GM12801 (cell line): ENCODE results near the gene SNAI3.

Experiments used
- CTCF ChIP-seq: IDR thresholded peaks from one replicate; pipeline ENCODE4 v1.5.1; 2011; ENCODE audit warnings: control low read depth; ENCODE audit not compliant: insufficient read length; ENCODE audit errors: extremely low read depth

The SNAI3 gene

GRCh38 chr16:88732172-88732960 is 46.1 kb upstream of the SNAI3 start:
- no peak for TF ChIP-seq CTCF

- TF ChIP-seq CTCF: no peak
Measured at GRCh38 chr16:88731699-88732098, 45.4 kb upstream of the SNAI3 start.

- no peak for TF ChIP-seq CTCF
Measured at GRCh38 chr16:88730632-88731607, 44.6 kb upstream of the SNAI3 start.

- TF ChIP-seq CTCF: no peak
Measured at GRCh38 chr16:88727871-88728270, 41.6 kb upstream of the SNAI3 start.

- TF ChIP-seq CTCF: no peak
Measured at GRCh38 chr16:88726981-88727380, 40.7 kb upstream of the SNAI3 start.

GRCh38 chr16:88726408-88726749 is 40.1 kb upstream of the SNAI3 start:
- TF ChIP-seq CTCF: no peak

- no peak for TF ChIP-seq CTCF
Measured at GRCh38 chr16:88725609-88726407, 39.5 kb upstream of the SNAI3 start.
